Suprapubic skin (tissue), 3 donors: ENCODE data around the gene TTC28.

Source experiments
- POLR2AphosphoS5 ChIP-seq, 3 donors: sonication (generic); formaldehyde crosslinking; IDR thresholded peaks; one replicate each; pipeline ENCODE4 v1.6.1; 2017; ENCODE audit warnings: antibody characterized with exemption in 3 of 3
- TF ChIP-seq, protein P1 (sequence below), 2 donors: fragments of 200-600 bp in 1 of 2; fragments of 450-650 bp in 1 of 2; sonication (generic) in 1 of 2; IDR thresholded peaks; one replicate each; pipeline ENCODE4 v1.5.1; 2016 to 2019; ENCODE audit warnings: antibody characterized with exemption in 2 of 2, mild to moderate bottlenecking in 1 of 2, moderate library complexity in 1 of 2

DNA sequence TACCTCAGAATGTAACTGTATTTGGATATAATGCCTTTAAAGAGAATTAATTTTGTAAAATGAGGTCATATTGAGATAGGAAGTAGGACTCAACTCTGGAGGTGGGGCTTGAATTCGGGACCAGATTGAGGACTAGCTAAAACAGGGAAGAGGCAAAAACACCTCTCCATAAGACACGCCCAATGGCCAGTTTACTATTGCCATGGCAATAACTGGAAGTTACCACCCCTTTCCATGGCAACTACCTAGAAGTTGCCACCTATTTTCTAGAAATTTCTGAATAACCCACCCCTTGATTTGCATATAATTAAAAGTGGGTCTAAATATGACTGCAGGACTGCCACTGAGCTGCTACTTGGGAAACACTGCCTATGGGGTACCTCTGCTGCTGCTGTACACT lies 206.4 kb downstream of the TTC28 start:
- no peak for TF ChIP-seq POLR2AphosphoS5 (IDR thresholded peaks at IDR 0.05)
- TF ChIP-seq, protein P1, sequence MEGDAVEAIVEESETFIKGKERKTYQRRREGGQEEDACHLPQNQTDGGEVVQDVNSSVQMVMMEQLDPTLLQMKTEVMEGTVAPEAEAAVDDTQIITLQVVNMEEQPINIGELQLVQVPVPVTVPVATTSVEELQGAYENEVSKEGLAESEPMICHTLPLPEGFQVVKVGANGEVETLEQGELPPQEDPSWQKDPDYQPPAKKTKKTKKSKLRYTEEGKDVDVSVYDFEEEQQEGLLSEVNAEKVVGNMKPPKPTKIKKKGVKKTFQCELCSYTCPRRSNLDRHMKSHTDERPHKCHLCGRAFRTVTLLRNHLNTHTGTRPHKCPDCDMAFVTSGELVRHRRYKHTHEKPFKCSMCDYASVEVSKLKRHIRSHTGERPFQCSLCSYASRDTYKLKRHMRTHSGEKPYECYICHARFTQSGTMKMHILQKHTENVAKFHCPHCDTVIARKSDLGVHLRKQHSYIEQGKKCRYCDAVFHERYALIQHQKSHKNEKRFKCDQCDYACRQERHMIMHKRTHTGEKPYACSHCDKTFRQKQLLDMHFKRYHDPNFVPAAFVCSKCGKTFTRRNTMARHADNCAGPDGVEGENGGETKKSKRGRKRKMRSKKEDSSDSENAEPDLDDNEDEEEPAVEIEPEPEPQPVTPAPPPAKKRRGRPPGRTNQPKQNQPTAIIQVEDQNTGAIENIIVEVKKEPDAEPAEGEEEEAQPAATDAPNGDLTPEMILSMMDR (IDR thresholded peaks at IDR 0.05) = no peak
